ENCODE results near the gene SIDT1.

GRCh38 chr3:113533534-113533892 lies 1.2 kb downstream of the SIDT1 start:
- TF ChIP-seq POLR2A (IDR thresholded peaks at IDR 0.05; ENCODE audit: low read length) (no peak), GATA1 (IDR thresholded peaks at IDR 0.05; ENCODE audit: low read depth, low read length) (no peak)

Measured in erythroblast (primary cell).